Right hindlimb (tissue), 1 donor: ENCODE results near the gene SNCG.
"Not testable (repeated sequence)": the region's sequence is repeated elsewhere in the genome, so short reads cannot be mapped to it uniquely, and the experiment has no call there.

ENCODE experiments used
- DNase-seq: peaks from one replicate; pipeline ENCODE4 v3.0.0-alpha.2; 2018

Gene SNCG

DNA sequence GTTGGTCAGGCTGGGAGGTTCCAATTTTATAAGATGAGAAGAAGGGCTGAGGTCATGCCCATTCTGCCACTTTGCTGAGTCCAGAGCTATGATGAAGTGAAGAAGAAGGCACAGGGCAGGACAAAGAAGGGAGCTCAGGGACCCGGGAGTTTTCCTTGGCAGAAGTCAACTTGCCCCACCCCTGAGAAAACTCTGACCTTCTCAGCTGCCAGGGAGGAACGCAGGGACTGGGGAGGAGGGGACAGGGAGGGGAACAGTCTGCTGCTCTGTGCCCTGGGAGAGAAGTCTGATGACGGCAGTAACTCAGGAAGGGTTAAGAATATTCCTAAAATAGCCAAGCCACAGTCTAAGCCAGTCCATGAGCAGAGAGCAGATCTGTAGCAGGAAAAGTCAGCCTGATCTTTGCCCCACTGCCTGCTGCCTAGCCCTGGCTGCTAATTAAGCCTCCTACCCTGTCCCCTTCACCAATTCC is 21.6 kb downstream of the SNCG start:
- no peak for DNase-seq

DNA sequence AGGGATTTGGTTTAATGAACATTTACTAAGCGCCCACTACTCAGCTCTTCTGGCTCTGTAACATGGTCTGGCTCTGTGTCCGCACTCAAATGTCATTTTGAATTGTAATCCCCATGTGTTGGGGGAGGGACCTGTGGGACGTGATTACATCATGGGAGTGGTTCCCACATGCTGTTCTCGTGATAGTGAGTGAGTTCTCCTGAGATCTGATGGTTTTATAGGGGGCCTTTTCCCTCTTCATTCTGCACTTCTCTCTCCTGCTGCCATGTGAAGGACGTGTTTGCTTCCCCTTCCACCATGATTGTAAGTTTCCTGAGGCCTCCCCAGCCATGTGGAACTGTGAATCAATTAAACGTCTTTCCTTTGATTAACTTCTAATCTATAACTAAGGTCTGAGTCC is 22.6 kb downstream of the SNCG start:
- DNase-seq, result not testable (repeated sequence)

DNA sequence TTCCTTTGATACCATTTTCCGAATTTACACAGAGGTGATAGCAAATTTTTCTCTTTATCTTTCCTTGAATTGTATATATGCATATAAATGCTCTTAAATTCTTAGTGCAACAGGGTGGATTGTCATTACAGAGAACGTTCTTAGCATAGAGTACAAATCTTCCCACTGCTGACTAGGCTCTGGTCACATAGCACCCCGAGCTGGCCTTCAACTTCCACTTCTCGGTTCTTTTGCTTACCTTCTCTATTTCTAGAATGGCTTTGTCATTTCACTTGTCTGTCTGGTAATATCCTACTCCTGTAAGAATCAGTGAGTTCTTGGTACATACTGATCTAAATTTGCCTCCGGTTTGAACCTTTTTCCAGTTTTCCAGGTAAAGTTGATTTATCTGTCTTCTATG is 23.3 kb downstream of the SNCG start:
- DNase-seq, result no peak

DNA sequence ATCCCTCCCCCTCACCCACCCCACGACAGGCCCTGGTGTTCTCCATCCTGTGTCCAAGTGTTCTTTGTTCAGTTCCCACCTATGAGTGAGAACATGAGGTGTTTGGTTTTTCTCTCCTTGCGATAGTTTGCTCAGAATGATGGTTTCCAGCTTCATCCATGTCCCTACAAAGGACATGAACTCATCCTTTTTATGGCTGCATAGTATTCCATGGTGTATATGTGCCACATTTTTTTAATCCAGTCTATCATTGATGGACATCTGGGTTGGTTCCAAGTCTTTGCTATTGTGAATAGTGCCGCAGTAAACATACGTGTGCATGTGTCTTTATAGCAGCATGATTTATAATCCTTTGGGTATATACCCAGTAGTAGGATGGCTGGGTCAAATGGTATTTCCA is 26.1 kb downstream of the SNCG start:
- not testable (repeated sequence) for DNase-seq

DNA sequence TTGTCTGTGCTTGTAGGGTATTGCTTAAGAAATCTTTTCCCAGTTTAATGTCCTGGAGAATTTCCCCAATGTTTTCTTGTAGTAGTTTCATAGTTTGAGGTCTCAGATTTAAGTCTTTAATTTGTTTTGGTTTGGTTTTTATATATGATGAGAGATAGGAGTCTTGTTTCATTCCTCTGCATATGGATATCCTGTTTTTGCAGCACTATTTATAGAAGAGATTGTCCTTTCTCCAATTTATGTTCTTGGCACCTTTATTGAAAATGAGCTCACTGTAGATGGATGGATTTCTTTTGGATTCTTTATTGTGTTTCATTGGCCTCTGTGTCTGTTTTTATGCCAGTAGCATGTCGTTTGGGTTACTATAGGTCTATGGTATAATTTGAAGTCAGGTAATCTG is 30.1 kb downstream of the SNCG start:
- no peak for DNase-seq

DNA sequence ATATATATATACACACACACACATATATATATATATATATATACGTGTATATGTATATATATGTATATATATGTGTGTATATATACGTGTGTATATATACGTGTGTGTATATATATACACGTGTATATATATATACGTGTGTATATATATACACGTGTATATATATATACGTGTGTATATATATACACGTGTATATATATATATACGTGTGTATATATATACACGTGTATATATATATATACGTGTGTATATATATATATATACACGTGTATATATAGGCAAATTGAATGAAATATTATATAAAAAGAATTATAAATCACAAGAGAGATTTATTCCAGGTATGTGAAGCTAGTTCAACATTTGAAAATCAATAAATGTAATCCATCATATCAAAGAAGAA is 33.0 kb downstream of the SNCG start:
- not testable (repeated sequence) for DNase-seq

DNA sequence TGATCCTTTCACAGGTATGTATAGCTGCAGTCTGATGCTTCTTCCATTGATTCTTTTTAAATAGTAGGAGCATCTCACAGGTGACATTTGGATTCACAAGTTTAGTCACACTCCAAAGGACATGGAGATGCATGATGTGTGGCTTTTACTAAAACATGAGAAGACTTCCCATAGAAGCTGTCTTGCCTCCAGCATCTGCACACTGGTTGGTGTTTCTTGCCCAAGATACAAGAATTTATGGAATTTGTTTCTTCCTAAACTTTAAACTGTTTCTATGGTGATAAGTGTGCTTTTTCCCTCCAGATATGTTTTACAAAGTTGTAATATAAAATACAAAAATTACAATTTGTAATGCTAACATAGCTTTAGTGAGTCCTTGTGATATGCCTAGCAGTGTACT is 34.1 kb downstream of the SNCG start:
- DNase-seq, result no peak

DNA sequence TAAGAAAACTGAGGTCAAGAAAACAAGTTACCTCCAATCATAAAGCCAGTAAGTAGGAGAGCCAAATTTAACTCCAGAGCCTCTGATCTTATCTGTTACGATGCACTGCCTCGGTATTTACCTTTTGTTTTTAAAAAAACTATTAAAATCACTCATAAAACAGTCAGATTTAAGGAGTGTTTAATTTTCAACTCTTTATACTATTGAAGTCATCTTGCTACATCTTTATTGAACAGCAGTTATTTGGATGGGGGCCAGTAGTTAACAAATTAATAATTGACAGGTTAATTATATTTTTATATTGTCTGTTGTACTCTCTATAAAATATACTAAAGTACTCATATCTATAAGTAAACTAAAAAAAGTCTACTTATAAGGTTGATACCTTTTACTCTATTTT is 34.5 kb downstream of the SNCG start:
- no peak for DNase-seq

DNA sequence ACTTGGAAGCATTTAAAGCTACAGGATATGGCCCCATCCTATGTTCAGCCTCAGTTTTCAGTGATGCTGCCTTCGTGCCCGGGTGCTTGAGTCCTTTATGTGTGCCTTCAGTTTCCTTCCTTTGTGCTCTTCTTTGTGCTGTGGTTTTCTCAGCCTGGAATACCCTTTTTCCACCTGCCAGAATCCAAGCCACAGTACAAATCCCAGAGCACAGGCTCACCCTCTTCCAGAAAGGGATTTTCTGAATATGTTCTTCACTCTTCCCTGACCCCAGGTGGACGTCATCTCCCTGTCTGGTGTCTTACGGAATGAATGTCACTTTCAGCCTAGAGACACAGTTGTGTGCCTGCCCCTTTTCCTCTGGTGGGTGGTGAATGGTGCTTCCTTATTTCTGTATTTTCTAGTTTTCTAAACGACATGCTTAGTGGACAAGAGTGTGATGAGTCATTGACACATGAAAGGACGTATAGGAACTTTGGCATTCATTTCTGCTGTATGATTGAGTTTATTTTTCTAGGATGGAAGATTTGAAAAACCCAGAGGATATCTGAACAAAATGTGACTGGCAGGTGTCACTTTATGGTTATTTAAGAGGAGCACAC is 41.5 kb downstream of the SNCG start:
- DNase-seq, result not testable (repeated sequence)

DNA sequence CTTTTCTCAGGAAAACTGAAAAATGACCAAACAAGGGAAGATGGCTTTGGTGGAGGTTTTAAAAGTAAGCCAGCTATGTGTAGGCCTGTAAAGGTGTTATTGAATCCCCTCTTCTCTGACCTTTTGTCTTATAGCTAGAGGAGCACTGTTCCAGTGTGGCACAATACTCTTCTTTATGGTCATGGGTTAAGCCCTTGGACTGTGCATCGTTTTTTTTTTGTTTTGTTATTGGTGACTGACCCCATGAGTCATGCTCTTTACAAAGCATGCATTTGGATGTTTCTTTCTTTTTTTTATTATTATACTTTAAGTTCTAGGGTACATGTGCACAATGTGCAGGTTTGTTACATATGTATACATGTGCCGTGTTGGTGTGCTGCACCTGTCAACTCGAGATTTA is 42.1 kb downstream of the SNCG start:
- no peak for DNase-seq

DNA sequence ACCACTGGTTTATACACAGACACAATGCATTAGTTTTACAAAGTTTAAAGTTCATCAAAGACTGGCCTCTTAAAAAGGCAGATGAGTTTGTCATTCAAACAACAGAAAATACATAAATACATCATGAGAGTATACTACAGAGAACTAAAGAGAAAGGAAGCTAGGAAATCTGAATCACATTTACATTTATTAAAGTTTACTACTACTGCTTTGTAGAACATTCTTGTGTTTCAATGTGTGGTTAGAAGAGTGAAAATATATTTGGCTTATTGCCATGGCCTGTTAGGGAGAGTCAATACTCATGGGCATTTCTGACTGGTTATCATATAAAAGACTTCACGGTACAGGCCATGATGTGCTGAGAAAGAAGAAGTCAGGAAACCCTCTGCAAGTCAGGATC is 48.7 kb downstream of the SNCG start:
- DNase-seq, result not testable (repeated sequence)

DNA sequence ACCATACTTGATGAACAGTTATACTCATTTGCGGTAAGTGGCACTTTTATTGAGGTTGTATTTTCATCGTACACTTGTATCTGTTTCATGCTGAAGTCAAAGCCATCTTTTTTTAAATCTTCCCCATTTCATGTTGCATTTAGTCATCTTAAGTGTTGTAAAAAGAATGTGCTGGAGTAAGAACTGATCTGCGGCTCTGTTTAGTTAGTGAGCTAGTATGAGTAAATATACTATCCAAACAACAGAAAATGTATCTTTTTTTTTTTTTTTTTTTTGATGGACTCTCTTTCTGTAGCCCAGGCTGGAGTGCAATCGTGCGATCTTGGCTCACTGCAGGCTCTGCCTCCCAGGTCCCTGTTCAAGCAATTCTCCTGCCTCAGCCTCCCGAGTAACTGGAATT is 49.3 kb downstream of the SNCG start:
- not testable (repeated sequence) for DNase-seq

DNA sequence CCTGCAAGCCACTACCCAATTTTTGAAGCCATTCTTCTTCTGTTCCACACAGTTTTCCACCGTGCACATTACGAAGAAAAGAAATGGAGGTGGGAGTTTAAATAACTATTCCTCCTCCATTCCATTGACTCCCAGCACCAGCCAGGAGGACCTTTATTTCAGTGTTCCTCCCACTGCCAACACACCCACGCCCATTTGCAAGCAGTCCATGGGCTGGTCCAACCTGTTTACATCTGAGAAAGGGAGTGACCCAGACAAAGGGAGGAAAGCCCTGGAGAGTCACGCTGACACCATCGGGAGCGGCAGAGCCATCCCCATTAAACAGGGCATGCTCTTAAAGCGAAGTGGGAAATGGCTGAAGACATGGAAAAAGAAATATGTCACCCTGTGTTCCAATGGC is 49.9 kb downstream of the SNCG start:
- not testable (repeated sequence) for DNase-seq

DNA sequence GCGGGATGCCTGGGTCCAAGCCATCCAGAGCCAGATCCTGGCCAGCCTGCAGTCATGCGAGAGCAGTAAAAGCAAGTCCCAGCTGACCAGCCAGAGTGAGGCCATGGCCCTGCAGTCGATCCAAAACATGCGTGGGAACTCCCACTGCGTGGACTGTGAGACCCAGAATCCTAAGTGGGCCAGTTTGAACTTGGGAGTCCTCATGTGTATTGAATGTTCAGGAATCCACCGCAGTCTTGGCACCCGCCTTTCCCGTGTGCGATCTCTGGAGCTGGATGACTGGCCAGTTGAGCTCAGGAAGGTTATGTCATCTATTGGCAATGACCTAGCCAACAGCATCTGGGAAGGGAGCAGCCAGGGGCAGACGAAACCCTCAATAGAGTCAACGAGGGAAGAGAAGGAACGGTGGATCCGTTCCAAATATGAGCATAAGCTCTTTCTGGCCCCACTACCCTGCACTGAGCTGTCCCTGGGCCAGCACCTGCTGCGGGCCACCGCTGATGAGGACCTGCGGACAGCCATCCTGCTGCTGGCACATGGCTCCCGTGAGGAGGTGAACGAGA is 50.8 kb downstream of the SNCG start:
- not testable (repeated sequence) for DNase-seq
